ENCODE data around the gene OXCT2. TPM values are rescaled to one million over a fixed set of nuclear protein-coding genes. Genes with fewer than 3 reads are reported as not detected.
"Not testable (repeated sequence)": the region's sequence is repeated elsewhere in the genome, so short reads cannot be mapped to it uniquely, and the experiment has no call there.

Gene OXCT2
- polyA plus RNA-seq, 1 donor from 2014 or later, result not detected

- H3K27me3 ChIP-seq (ENCODE audit: insufficient read depth, low read depth, low read length); H3K9me2 ChIP-seq (ENCODE audit: insufficient read depth, low read length); H3F3A ChIP-seq (ENCODE audit: insufficient read depth, low read length, poor library complexity, severe bottlenecking); H3K9me3 ChIP-seq (ENCODE audit: low read length); H2AFZ ChIP-seq (ENCODE audit: low read depth, low read length); H3K4me3 ChIP-seq (ENCODE audit: low read length); H3K79me2 ChIP-seq (replicated peaks; ENCODE audit: insufficient read depth, low read length); H3K4me2 ChIP-seq (ENCODE audit: low read length); H3K9ac ChIP-seq (ENCODE audit: low read length); H3K27ac ChIP-seq (ENCODE audit: low read length); H4K20me1 ChIP-seq (ENCODE audit: insufficient read depth); H3K36me3 ChIP-seq (ENCODE audit: insufficient read depth, low read length): not testable (repeated sequence)
Observed at GRCh38 chr1:39764512-39764911, 6.6 kb downstream of the OXCT2 start.

GRCh38 chr1:39763619-39764374 is 7.4 kb downstream of the OXCT2 start:
- not testable (repeated sequence) for H3F3A ChIP-seq (ENCODE audit: insufficient read depth, low read length, poor library complexity, severe bottlenecking); H3K4me2 ChIP-seq (ENCODE audit: low read length); H3K9me2 ChIP-seq (ENCODE audit: insufficient read depth, low read length); H3K27ac ChIP-seq (ENCODE audit: low read length); H3K27me3 ChIP-seq (ENCODE audit: insufficient read depth, low read depth, low read length); H4K20me1 ChIP-seq (ENCODE audit: insufficient read depth); H2AFZ ChIP-seq (ENCODE audit: low read depth, low read length); H3K4me3 ChIP-seq (ENCODE audit: low read length); H3K9me3 ChIP-seq (ENCODE audit: low read length); H3K9ac ChIP-seq (ENCODE audit: low read length); H3K79me2 ChIP-seq (replicated peaks; ENCODE audit: insufficient read depth, low read length); H3K36me3 ChIP-seq (ENCODE audit: insufficient read depth, low read length)

- Histone ChIP-seq H3K9me3 (ENCODE audit: low read length) (no peaks in the 10 kb centered on the region), H3K79me2 (replicated peaks; ENCODE audit: insufficient read depth, low read length) (no peaks in the 10 kb centered on the region), H3K27ac (ENCODE audit: low read length) (no peak overlapping the region), H3K36me3 (ENCODE audit: insufficient read depth, low read length) (no peaks in the 10 kb centered on the region), H4K20me1 (ENCODE audit: insufficient read depth) (no peaks in the 10 kb centered on the region), H3F3A (ENCODE audit: insufficient read depth, low read length, poor library complexity, severe bottlenecking) (no peaks in the 10 kb centered on the region), H3K9ac (ENCODE audit: low read length) (no peak overlapping the region), H3K9me2 (ENCODE audit: insufficient read depth, low read length) (no peaks in the 10 kb centered on the region), H2AFZ (ENCODE audit: low read depth, low read length) (no peak overlapping the region), H3K4me3 (ENCODE audit: low read length) (no peak overlapping the region), H3K27me3 (ENCODE audit: insufficient read depth, low read depth, low read length) (no peaks in the 10 kb centered on the region), H3K4me2 (ENCODE audit: low read length) (no peak overlapping the region)
- no peak for TF ChIP-seq MXI1 (conservative IDR thresholded peaks at IDR 0.05; ENCODE audit: poor library complexity, severe bottlenecking)
- no peak for TF ChIP-seq EZH2 (IDR thresholded peaks at IDR 0.05; ENCODE audit: borderline replicate concordance, insufficient read depth, low read length, poor library complexity, severe bottlenecking)
- no peak for TF ChIP-seq TAF1 (IDR thresholded peaks at IDR 0.05; ENCODE audit: low read depth)
Observed at GRCh38 chr1:39762550-39763540, 8.3 kb downstream of the OXCT2 start.

DNA sequence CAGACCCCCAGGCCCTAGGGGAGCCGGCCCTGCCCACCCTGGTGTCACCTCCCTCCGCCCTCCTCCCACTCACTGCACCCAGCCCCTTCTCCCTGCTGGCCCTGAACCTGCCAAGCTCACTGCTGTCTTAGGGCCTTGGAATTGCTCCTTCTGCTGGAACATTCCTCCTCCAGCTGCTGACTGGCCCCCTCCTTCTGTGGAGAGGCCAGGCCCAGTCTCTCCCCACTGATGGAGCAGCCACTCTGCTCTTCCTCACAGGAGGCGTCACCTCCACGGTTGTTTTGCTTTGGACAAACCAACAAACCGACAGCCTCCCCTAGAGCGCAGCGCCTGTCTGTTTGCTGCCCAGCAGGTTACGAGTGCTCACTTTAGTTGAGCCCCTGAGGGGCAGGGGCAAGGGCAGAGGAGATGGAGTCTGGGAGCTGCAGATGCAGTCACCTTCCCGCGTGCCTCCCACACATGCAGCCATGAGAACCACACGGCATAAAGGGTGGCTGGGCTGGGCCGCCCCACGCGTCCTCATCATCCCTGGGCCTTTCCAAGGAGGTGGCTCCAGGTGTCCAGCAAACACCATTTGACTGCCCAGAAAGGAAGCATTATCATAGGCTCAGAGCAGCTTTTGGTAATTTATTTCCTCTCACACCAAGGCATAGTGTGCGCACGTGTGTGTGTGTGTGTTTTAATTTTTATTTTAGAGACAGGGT is 9.4 kb downstream of the OXCT2 start:
- Histone ChIP-seq H3K9me2 (ENCODE audit: insufficient read depth, low read length) (no peaks in the 10 kb centered on the region), H3F3A (ENCODE audit: insufficient read depth, low read length, poor library complexity, severe bottlenecking) (no peaks in the 10 kb centered on the region), H3K4me2 (ENCODE audit: low read length) (no peak overlapping the region), H2AFZ (ENCODE audit: low read depth, low read length) (no peak overlapping the region), H3K9ac (ENCODE audit: low read length) (no peak overlapping the region), H3K27me3 (ENCODE audit: insufficient read depth, low read depth, low read length) (no peaks in the 10 kb centered on the region), H3K27ac (ENCODE audit: low read length) (no peak overlapping the region), H4K20me1 (ENCODE audit: insufficient read depth) (no peaks in the 10 kb centered on the region), H3K4me3 (ENCODE audit: low read length) (no peak overlapping the region), H3K36me3 (ENCODE audit: insufficient read depth, low read length) (no peaks in the 10 kb centered on the region), H3K9me3 (ENCODE audit: low read length) (no peaks in the 10 kb centered on the region), H3K79me2 (replicated peaks; ENCODE audit: insufficient read depth, low read length) (no peaks in the 10 kb centered on the region)
- no peak for TF ChIP-seq TAF1 (IDR thresholded peaks at IDR 0.05; ENCODE audit: low read depth)
- no peak for TF ChIP-seq POLR2AphosphoS5 (IDR thresholded peaks at IDR 0.05)
- TF ChIP-seq RAD21 (conservative IDR thresholded peaks at IDR 0.05), result no peak
- no peak for TF ChIP-seq MXI1 (conservative IDR thresholded peaks at IDR 0.05; ENCODE audit: poor library complexity, severe bottlenecking)
- TF ChIP-seq EP300 (conservative IDR thresholded peaks at IDR 0.05; ENCODE audit: poor library complexity, severe bottlenecking), result no peak
- TF ChIP-seq, protein P1, sequence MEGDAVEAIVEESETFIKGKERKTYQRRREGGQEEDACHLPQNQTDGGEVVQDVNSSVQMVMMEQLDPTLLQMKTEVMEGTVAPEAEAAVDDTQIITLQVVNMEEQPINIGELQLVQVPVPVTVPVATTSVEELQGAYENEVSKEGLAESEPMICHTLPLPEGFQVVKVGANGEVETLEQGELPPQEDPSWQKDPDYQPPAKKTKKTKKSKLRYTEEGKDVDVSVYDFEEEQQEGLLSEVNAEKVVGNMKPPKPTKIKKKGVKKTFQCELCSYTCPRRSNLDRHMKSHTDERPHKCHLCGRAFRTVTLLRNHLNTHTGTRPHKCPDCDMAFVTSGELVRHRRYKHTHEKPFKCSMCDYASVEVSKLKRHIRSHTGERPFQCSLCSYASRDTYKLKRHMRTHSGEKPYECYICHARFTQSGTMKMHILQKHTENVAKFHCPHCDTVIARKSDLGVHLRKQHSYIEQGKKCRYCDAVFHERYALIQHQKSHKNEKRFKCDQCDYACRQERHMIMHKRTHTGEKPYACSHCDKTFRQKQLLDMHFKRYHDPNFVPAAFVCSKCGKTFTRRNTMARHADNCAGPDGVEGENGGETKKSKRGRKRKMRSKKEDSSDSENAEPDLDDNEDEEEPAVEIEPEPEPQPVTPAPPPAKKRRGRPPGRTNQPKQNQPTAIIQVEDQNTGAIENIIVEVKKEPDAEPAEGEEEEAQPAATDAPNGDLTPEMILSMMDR (IDR thresholded peaks at IDR 0.05; ENCODE audit: poor library complexity, severe bottlenecking), result no peak
- TF ChIP-seq SMC3 (conservative IDR thresholded peaks at IDR 0.05; ENCODE audit: poor library complexity), result no peak
- no peak for TF ChIP-seq EZH2 (IDR thresholded peaks at IDR 0.05; ENCODE audit: borderline replicate concordance, insufficient read depth, low read length, poor library complexity, severe bottlenecking)
- no peak for TF ChIP-seq REST (IDR thresholded peaks at IDR 0.05; ENCODE audit: borderline replicate concordance)
